Stimulated activated CD4-positive, alpha-beta T cell treated with anti-CD3 and anti-CD28 coated beads, Interleukin-1b, Interleukin-23, amount 100 ng/mL, for 24 hours (primary cell): ENCODE data around the gene PPP1R16B.

Experiments used
- DNase-seq, 4 experiments: peaks; one replicate each; pipeline ENCODE4 v3.0.0-alpha.2; 2020; ENCODE audit warnings: low read depth in 4 of 4, low spot score in 1 of 4

Gene PPP1R16B

DNA sequence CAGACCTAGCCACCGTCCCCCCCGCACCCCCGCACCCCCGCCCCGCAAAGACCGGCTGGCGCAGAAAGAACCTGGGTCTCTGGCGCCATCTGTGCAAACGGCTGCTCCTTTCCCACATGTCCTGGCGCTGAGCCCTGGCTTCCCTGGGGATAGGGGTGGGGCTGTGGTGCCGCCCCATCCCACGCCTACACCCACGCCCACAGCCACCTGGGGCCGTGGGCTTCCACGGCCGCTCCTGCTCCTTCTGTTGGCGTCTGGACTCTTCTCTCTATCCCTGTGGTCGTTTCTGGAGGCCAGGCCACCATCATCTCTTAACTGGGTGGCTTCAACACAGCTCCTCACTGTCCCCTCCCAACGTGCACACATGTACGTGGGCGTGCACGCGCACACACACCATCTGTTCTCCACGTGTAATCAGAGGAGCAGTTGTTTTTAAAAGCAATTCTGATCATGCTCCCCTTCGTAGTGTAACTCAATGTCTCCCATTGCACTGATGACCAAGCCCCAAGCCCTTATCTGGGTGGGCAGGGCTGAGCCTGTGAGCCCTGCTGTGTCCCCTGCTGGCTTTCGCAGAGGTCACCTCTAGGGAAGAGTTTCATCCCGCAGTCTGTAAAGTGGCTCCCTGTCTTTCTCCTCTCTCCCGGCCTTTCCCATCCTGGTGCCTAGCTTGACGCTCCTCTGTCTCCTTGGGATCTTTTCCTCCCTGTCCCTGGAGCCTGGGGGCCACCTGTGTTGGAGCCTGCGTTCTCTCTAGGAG is 88.8 kb downstream of the PPP1R16B start:
- DNase-seq = no peak

DNA sequence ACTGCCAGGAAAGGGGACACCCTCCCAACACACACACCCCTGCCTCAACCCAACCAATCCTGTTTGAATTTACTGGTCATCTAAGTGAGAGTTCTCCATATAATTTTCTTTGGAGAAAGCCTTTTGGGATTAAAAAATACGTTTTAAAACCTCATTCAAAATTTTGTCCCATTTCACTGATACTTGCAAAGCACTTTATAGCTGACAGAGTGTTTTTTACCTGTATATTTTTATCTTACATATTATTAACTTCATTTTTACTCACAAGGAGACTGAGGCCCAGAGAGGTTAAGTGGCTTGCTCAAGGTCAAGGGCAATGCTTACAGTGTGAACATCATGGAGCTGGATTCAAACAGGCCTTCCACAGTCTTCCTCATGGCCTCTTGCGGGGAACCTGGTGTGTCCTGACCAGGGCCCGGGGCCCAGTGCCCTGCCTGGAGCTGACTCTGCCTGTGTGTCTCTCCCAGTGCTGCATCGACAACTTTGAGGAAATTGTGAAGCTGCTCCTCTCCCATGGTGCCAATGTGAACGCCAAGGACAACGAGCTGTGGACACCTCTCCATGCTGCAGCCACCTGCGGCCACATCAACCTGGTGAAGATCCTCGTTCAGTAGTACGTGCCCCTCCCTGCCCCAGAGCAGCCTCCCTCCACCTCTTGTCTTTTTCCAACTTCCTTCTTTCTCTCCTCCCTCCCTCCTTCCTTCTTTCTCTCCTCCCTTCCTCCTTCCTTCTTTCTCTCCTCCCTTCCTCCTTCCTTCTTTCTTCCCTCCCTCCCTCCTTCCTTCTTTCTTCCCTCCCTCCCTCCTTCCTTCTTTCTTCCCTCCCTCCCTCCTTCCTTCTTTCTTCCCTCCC is 89.8 kb downstream of the PPP1R16B start:
- DNase-seq = no peak

DNA sequence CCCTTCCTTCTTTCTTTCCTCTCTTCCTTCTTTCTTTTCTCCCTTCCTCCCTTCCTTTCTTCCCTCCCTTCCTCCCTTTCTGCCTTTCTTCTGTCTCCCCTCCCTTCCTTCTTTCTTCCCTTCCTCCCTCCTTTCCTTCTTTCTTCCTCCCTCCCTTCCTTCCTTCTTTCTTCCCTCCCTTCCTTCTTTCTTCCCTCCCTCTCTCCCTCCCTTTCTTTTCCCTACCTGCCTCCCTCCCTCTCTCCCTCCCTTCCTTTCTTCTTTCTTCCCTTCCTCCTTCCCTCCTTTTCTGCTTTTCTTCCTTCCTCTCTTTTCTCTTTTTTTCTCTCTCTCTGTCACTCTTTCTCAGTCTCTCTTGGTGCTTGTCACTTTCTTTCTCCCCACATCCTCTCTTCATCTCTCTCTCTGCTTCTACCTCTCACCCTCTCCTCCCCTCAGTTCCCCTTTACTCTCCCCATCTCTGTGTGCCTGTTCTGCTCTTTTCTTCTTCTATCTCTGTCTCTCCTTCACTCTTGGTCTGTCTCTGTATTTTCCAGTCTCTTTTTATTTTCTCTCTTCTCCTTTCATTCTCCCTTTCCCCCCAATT is 90.6 kb downstream of the PPP1R16B start:
- no peak for DNase-seq

DNA sequence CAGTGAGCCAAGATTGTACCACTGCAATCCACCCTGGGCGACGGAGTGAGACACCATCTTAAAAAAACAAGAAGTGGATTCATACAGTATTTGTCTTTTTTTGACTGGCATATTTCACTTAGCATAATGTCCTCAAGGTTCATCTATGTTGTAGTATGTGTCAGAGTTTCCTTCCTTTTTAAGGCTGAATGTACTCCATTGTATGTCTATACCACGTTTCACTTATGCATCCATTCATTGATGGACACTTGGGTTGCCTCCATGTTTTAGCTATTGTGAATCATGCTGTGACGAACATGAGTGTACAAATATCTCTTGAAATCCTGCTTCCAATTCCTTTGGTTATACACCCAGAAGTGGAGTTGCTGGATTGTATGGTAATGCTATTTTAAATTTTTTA is 91.8 kb downstream of the PPP1R16B start:
- no peak for DNase-seq

DNA sequence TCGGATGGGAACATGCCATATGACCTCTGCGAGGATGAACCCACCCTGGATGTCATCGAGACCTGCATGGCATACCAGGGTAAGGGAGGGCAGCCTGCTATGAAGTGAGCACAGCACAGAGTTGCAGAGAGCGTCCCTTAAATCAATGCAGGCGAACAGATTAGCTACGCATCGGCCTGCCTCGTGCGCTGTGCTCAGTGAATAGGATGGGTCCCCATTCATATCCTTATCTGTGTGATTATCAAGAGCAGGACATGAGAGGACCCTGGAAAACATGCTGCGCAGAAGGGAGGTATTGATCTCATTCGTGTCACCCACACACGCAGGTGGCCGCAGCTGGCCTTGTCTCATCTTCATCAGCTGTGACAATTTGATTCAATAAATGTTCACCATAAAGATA is 95.1 kb downstream of the PPP1R16B start:
- no peak for DNase-seq

DNA sequence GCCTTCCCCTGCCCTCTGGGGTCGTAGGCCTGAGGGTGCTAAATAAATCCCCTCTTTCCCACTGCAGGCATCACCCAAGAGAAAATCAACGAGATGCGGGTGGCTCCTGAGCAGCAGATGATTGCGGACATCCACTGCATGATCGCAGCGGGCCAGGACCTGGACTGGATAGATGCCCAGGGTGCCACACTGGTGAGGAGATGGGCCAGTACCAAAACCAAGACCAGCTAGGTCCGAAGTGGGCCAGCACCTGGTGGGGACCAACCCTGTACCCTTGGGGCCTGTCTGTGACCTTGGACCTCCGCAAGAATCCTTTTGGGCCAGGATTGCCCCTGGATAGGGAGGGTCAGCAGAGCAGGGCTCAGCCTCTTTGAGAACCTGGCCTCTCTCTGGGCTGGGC is 97.1 kb downstream of the PPP1R16B start:
- DNase-seq = no peak

DNA sequence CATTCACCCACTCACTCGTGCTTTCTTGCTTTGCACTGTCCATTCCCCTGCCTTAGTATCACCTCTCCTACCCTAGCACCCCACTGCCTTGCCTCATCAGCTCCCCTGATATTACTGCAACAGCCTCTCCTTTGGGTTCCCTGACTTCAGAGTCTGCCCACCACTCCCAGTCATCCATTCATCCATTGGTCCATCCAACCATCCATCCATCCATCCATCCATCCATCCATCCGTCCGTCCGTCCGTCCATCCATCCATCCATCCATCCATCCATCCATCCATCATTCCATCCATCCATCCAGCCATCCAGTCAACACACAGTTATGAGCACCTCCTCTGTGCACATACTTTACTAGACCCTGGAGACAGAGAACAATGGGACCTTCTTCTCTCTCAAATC is 97.8 kb downstream of the PPP1R16B start:
- no peak for DNase-seq

DNA sequence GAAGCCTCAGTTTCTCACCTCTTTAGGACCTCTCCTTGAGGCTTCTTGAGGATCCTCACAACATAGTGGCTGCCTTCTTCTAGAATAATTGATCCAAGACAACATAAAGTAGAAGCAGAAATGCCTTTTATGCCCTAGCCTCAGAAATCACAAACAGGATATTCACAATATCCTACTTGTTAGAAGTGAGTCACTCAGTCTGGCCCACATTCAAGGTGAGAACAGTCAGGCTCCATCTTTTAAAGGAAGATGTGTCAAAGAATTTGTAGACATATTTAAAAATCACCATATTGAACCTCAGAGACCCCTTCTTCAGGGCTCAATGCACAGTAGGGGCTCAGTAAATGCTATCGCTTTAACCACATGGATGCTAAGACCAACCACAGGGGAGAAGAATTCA is 99.9 kb downstream of the PPP1R16B start:
- no peak for DNase-seq

DNA sequence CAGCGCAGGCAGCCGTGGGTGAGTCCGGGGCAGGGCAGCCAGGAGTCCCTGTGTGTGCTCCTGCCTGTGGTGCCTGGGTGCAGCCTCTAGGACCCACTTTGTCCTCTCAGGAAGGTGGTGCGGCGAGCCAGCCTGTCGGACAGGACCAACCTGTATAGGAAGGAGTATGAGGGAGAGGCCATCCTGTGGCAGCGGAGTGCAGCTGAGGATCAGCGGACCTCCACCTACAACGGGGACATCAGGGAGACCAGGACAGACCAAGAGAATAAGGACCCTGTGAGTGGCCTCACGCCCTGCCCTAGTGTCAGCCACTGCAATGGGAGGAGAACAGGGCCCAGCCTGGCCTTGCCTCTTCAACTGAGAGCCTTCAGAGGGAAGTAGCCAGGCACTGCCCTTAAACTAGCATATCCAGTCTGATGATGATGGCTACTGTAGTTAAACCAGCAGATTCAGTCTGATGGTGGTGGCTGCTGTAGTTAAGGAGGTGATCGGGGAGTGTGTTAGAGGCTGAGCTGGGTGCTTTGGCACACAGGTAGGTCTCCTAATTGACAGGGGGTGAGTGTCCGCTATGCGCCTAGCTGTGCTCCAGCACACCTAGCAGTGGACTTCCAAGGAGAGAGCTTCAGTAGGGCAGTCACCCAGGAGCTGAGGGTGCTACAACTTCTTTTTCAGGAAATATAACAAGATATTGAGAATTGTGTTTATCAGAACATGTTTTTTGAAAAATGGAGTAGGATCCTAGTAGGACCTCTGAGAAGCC is 102.6 kb downstream of the PPP1R16B start:
- DNase-seq = no peak

DNA sequence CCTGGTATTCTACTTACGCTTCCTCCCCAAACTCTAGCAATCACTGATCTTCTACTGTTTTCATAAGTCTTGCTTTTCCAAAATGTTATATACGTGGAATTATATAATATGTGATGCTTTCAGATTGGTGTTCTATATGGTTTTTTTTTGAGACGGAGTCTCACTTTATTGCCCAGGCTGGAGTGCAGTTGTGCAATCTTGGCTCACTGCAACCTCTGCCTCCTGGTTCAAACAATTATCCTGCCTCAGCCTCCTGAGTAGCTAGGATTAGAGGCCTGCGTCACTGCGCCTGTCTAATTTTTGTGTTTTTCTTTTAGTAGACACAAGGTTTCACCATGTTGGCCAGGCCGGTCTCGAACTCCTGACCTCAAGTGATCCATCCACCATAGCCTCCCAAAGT is 109.9 kb downstream of the PPP1R16B start:
- DNase-seq = no peak

DNA sequence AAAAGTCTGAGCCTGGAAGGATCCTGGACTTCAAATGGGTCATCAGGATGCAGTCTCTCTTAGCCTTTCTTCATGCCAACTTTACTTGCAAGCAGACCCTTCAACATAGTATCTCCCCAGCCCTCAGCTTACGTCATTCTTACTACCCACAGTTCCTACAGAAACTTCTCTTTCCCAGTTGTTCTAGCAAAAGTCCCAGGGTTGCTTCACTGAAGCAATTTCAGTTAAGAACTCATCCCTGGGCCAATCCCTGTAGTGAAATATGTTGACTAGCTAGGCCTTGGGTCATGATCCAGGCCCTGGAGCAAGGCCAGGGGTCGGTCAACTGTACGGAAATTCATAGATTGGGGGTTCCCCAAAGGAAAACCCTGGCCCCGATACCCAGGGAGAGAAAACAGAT is 112.2 kb downstream of the PPP1R16B start:
- DNase-seq = no peak

DNA sequence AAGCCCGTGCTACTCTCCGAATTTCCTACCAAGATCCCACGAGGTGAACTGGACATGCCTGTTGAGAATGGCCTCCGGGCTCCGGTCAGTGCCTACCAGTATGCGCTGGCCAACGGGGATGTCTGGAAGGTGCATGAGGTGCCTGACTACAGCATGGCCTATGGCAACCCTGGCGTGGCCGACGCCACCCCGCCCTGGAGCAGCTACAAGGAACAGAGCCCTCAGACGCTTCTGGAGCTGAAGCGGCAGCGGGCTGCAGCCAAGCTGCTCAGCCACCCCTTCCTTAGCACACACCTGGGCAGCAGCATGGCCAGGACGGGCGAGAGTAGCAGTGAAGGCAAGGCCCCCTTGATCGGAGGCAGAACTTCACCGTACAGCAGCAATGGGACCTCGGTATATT is 112.7 kb downstream of the PPP1R16B start:
- no peak for DNase-seq

DNA sequence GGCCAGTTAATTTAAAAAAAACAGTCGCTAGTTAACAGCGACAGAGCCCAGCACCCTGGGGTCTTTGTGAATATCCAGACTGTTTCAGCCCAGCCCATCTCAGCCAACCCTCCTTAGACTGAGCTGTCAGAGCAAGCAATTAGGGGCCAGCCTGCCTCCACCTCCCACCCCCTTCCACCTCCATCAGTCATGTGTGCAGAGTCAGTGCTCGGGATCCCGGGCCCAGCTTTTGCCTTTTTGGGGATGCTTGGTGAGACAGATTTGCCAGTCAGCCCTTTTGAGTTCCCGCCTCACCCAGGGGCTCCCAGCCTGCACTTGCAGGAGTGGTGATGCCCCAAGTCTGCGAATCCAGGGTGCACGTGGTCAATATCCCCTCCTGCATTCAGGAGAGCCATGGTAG is 114.2 kb downstream of the PPP1R16B start:
- DNase-seq = no peak

DNA sequence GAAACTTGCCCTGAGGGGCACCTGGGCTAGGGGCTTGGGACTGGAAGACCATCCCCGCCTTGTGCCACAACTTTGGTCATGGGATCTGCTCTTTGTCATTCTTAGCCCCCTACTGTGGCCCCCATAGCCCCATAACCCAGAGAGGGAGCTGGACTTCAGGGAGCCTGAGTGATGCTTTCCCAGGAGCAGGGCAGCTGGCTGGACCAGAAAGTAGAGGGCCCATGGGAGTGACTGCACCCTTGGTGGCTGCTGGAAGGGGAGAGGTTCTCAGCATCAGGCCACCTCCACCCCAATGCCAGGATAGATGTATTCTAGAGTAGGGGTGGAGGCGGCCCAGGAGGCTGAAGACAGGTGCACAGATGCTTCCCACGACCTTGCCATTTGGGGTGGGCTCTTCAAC is 114.9 kb downstream of the PPP1R16B start:
- DNase-seq = no peak

DNA sequence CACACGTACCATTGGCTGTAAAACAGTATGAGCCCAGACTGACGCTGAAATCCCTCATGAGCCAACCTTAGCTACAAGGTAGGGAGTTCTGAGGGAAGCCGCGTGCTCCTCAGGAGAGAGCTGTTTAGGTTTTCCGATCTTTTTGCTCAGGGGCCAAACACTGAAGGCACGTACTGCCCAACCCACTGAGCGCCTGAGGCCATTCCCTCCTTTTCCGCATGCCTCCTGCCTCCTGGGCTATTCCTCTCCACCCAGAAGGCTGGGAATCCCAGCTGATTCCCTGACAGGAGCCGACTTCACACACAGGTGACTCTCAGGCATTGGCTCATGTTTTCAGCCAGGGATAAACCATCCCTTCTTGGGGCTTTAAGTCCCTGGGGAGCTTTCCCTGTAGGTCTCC is 115.4 kb downstream of the PPP1R16B start:
- DNase-seq = no peak

DNA sequence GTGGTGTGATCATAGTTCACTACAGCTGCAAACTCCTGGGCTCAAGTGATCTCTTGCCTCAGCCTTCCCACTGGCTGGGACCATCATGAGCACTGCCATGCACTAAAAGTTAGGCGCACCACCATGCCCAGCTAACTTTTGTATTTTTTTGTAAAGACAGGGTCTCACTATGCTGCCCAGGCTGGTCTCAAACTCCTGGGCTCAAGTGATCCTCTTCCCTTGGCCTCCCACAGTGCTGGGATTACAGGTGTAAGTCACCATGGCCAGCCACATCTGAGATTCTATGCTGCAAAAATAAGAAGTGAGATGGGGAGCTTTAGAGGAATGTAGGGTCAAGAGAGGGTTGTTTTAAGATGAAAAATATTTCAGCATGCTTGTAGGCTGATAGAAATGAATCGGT is 119.2 kb downstream of the PPP1R16B start:
- DNase-seq = no peak

DNA sequence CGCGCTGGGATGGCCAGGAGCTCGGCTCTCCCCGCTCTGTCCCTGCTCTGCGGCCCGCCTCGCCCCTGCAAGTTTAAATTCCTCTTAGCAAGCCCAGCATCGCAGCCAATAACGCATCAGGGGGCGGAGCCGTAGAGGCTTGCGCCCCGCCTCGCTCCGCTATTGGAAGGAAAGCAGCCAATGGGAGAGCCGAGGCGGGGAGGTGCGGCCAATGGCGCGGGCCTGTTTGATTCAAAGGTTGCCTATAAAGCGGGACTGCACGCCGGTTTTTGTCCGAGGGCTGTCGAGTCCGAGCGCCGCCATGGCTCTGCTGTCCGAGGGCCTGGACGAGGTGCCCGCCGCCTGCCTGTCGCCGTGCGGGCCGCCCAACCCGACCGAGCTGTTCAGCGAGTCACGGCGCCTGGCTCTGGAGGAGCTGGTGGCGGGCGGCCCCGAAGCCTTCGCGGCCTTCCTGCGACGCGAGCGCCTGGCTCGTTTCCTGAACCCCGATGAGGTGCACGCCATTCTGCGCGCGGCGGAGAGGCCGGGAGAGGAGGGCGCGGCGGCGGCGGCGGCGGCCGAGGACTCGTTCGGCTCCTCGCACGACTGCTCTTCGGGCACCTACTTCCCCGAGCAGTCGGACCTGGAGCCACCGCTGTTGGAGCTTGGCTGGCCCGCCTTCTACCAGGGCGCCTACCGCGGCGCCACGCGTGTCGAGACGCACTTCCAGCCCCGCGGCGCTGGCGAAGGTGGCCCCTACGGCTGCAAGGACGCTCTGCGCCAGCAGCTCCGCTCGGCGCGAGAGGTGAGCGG is 120.8 kb downstream of the PPP1R16B start, which contains the start of gene FAM83D:
TSS of gene FAM83D (plus strand) at position 276 of the 792 bp plus-strand sequence. CDS start at position 302, 26 bp downstream.
- DNase-seq = peak; percentile 75 to 95 (median 85)

DNA sequence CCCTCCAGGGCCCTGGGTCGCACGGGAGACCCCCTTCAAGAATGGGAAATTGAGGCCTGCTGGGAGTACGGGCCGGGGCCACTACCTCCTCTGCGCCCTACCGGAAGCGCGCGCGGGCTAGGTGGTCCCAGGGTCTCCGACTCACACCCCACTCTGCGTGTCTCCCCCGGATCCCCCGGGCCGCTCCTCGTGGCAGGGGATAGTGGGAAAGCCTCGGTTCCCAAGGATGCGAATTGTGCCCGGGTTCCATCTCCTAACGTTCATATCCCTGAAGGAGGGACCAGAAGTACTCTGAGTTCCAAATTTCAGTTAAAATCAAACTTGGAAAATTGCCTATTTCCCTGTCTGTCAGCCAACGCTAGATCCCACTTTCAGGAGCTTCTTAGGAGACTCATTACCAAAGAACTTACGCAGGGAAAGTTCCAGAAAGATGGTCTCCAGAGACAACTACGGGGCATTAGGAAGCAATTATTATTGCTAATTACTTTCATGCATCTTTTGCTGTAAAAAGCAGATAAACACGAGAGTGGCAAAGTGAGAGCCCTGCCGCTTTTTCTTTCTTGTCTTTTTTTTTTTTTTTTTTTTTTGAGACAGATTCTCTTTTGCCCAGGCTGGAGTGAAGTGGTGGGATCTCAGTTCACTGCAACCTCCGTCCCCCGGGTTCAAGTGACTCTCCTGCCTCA is 121.6 kb downstream of the PPP1R16B start:
- DNase-seq = no peak

DNA sequence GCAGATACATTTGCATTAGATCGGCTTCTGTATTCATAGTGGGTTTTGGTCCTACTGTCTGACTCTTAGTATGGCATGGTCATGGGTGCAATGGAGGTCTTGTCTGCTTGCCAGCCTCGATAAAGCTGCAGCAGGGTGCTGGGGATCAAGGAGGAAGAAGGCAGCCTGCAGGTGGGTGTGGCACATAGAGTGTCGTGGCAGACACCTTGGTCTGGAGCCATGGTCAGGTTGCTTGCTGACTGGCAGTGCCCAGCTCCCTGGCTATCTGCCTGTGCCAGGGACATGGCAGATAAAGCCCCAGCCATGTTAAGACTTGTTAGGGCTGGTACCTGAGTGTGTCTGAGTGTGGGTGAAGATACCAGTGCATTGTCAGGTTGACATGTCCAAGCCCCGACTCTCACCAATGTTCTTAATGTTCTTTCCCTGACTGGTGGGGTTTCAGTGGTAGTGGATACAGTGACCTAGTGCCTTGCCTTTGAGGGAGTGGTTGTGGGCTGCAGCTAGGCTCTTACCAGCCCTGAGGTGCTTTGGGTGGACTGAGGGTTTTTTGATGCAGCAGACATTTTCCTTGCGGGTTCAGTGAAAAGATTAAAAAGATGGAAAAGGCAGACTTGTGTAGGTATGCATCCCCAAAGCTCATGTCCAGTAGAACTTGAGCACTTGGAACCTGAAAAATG is 122.5 kb downstream of the PPP1R16B start:
- no peak for DNase-seq

DNA sequence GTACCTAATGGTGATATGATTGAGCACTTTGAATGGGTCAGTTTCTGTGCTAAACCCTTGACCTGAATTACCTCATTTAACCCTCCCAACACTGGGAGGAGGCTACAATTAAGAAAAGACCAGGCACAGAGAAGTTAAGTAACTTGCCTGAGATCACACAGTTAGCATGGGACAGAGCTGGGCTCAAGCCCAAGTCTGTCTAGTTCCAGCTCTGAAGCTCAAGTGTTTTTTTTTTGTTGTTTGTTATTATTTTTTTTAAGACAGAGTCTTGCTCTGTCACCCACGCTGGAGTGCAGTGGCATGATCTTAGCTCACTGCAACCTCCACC is 124.7 kb downstream of the PPP1R16B start:
- DNase-seq = no peak
